HCEC 1CT (cell line): ENCODE measurements around the gene GPR101.

Experiments used
- DNase-seq: peaks from one replicate; pipeline ENCODE4 v3.0.0-alpha.2; 2017

The GPR101 gene, protein sequence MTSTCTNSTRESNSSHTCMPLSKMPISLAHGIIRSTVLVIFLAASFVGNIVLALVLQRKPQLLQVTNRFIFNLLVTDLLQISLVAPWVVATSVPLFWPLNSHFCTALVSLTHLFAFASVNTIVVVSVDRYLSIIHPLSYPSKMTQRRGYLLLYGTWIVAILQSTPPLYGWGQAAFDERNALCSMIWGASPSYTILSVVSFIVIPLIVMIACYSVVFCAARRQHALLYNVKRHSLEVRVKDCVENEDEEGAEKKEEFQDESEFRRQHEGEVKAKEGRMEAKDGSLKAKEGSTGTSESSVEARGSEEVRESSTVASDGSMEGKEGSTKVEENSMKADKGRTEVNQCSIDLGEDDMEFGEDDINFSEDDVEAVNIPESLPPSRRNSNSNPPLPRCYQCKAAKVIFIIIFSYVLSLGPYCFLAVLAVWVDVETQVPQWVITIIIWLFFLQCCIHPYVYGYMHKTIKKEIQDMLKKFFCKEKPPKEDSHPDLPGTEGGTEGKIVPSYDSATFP

DNA sequence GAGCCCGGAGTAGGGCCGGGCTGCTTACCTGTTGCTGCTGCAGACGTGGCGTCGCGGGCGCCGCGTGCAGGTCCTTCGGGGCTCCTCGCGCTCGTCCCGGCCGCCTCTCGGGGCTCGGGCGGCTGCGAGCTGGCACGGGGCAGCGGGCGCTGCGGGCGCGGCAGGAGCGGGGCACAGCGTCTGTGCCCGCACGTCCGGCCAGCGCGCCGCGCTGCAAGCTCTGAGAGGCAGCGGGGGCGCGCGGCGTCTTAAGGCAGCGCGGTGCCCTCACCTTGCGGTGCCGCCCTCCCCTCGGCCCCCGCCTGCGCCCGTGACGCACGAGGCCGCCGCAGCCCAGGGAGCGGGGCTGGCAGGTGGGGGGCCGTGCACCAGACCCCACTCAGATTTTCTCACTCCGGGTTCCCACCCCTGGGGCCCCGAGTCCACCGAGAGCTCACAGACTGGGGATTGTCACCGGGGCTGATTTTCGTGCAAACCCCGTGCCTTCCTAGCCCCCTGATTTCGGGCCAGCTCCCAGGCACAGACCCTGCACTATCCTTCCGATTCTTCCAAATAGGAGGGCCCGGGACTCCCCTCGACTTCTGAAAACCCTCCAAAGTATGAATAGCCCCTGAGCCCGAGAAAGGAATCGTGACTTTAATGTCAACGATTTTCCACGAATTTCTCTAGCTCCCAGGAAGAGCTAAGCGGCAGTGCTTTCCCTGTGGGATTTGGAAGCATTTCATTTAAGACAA lies at the start of gene GPR101:
GPR101 (minus strand) TSS at position 222 of the 734 bp plus-strand sequence. CDS start 2,321 bp downstream, outside the sequence.
- DNase-seq: no peak

DNA sequence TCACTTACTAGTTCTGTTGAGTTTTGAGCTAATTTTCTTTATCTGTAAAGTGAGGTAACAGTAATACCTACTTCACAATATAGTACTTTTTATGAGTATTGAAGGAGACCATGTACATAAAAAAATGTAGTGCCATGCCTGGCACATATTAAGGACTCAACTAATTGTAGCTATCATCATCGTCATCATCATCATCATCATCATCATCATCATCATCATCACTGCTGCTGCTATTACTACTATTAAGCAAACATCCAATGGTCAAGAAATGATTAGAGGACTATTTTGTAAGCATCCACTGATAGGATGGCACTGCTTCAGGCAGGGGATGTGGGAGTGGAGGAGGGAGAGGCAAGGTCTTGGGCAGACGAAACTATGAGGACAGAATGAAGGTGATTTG lies 47.4 kb upstream of the GPR101 start:
- no peak for DNase-seq

DNA sequence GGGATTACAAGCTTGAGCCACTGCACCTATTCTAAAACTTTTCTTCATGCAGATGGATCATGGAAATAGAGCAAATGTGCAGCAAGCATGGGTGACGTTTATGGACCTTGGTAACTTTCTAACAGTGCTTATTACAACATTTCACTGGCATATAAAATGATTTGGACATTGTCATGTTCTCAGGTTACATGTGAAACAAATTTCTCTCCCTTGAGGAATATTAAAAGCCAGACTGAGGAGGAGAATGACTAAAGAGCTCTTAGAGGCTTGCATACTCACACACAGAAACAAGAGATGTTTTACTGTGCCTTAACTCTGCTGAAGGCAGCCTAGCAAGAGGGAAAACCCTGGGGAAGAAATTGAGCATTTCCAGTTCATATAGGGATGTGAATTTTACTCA lies 38.6 kb upstream of the GPR101 start:
- no peak for DNase-seq

DNA sequence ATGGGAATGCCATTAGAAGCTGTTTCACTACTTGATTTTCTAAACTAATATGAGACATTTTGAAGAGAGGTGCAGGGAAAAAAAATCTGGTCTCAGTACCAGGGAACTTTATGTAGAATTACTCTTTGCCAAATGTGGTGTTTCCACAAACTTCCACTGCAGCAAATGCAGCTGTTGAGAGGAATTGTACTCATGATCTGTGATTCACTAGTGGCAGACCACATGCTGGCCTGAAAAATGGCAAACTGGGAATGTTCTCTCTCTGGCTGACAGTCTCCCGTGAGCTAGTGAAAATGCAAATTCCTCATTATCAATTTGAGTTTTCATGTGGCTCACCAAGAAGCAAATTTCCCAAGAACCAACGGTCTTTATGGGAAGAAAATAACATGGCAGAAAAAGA lies 37.8 kb upstream of the GPR101 start:
- no peak for DNase-seq

DNA sequence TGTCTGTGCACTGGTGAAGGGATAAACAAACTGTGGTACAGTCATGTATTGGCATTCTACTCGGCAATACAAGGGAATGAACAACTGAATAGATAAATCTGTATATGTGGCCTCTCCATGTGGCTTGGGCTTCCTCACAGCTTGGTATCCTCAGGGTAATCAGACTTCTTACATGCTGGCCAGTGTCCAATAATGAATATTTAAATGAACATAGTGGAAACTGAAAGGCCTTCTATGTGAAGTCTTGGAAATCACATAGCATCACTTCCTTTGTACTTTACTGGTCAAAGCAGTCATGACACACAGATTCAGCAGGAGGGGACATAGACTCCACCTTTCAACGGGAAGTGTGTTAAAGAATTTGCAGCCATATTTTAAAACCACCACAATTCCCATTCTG lies 33.4 kb upstream of the GPR101 start:
- DNase-seq: no peak

DNA sequence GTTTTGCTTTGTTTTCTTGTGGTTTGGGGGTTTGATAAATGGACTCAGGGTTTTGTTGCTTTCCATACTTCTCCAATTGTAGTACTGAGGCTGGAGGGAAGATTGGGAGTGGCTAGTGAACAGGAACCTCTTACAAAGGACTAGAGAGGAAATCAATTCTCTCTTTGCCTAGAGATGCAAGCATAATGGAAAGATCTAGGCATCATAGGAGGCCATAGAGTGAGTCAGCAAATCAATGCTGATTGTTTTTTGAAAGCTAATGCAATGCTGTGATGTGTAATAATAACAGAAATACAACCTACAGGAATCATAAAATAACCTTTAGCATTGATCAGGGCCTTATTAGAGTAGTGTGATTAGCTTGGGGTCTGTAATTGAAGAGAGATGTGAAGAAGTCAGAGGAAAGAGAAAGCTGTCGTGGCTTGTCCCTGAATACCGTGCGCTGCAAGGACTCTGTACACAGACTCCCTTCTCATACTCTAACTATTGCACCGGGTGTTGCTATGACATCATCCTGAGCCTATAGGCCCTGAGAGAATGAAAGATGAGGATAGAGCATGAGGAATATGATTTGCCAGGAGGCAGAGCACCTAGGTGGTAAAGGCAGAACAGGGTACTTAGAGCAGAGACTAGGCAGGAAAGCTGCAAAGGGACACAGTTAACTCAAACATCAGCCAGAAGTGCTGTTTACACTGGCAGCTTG lies 29.3 kb upstream of the GPR101 start:
- no peak for DNase-seq

DNA sequence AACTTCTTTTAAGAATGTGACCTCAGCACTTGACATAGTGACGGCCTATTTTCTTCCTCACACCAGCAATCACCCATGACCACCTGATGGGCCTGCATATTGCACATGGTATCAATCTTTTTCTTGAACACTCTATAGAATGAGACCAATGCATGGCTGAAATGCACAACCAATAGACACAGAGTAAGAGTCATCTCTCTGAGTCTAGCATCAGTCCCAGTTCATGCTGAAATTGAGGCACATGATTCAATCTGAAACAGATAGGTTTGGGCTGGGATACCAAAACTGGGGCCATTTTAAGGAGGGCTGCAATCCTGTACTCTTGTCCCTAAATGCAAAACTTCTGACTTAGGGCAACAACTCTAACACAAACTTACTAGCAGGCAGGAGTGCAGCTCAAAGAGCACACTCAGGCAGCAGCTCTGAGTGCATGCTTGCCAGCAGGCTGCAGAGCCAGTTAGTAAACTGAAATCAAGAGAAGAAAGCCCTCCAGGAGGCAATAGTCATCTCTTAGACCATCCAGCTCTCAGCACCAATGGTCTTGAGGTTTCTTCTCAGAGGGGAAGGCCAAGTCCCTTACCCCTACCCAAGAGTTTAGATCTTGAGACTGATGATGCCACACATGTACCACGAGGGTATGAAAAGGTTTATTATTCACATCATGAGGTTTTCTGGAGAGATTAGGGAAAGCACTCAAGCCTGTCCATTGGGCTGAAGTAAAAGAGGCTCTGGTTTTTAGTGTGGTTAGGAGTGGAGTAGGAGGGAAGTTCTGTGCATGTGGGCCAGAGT lies 24.7 kb upstream of the GPR101 start:
- no peak for DNase-seq

DNA sequence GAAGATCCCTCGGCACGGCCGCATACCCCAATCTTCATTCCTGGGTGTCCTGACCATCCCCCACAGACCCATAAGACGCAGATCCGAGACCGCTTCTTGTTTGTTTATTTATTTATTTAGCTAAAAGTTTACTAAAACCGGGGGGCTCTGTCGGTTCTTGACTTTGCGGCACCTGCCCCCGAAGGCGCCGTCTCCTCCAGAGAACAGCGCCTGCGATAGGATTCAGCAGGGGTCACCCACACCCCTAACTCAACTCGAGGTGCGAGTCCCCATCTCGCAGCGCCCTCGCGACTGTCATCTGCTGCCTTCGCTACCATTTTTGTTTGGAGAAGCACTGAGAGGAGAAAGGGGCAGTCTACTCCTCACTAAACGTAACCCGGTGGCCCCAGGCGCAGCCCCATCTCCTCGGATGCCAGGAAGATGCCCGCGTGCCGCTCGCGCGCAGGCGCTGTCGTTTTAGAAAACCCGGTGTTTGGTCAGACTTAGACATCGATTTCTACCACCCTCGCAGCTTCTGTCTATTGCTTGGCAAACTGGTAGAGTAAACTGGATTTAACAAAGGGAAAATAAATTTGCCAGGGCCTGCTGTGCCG lies 18.9 kb upstream of the GPR101 start:
- DNase-seq: no peak

DNA sequence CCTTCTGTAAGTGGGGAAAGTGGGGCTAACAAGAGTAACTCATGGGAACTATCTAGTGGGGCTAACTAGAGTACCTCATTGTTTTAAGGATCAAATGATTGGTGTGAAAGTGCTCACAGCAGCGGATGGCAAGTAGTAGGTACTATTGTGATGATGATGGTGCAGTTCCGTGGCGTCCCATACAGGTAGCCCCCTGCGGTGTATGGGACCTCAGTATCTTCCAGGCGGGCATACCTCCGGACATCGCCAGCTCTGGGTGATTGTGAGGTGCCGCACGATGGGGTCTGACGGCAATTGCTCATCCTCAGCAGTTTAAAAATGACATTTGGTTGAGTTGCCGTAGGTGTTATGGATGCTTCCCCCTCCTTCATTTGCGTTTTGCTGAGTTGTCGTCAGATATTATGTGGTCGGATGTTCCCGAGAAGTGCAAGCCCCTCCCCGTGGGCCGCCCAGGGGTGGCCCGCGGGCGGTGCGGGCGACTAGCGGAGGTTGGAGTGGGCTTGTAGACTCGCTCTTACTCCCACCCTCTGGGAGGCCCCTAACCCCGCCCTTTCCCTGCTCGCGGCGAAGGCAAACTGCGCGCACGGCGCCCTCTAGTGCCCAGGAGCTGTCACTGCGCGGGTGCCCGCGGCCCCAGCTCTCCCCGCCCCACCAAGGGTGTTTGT lies 18.3 kb upstream of the GPR101 start:
- DNase-seq: peak; percentile 5

DNA sequence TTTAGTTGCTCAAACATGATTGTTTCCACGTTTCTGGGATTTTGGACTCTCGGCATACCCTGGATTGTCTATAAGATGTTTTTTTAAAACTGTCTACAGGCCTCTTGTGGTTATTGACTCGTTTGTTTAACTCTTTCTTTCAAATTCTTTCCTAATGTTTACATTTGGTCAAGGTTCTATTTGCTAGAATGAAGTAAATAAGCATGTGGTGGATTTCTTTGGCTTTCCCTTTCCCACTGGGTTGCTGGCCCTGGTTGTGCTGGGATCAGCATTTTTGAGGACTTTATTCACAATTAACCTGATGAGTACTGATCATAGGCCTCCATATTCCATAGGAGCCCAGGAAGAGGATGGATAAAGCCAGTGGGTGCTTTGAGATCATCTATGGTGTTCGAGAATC lies 11.1 kb upstream of the GPR101 start:
- DNase-seq: no peak

DNA sequence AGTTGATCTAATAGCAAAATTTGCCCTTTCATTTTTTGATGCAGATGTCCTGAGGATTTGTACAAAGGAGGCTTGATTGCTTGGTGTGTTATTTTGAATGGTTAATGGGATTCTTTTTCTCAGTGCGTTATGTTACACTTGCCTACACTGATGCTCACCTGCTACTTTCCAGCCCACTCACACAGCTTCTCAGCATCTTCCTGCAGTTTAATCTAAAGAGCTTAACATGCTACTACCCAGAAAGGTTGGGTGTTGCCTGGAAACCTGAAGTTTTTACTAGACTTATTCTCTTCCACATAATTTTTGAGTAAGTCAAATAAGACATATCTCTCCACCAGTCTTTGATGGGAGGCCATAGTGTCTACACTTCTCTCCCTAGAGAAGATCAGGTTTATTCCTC lies 9.9 kb upstream of the GPR101 start:
- no peak for DNase-seq

DNA sequence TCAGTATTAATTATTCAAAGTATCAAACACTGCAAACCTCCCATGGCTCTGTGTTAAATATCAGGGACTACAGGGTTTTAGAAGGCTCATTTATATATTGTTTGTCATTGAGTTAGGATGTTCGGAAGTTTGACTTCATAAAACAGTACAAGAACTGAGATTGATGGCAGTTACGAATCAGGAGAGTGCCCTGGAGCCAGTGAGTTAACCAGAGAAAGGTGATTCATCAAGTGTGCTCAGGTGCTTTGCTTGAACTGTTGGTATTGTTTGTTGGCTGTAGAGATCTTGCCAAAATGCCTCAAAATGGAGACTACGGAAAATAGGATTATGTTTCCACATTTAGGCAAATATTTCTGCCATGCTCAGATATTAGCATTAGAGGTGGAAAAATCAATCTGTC lies 7.5 kb upstream of the GPR101 start:
- DNase-seq: no peak

DNA sequence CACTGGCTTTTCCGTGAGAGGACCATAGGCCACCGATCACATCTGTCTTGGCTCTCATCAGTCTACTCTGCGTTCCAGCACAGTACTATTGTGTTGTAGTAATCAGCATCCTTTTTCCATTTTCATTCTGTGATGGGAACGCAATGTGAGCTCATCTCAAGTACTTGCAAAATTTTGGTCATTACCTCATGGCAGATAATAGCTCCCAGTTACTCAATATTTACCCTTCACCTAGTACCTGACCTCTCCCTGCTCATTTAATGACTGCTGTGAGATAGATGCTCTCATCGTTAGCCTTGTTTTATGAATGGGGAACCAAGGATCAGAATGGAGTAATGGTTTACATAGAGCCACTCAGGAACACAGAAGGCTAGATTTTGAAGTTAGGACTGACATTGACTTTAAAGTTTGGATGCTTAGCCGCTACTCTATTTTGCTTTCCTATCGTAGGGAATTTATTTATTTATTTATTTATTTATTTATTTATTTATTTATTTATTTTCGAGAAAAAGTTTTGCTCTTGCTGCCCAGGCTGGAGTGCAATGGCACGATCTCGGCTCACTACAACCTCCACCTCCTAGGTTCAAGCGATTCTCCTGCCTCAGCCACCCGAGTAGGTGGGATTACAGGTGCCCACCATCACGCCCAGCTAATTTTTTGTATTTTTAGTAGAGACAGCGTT lies 6.5 kb upstream of the GPR101 start:
- no peak for DNase-seq

DNA sequence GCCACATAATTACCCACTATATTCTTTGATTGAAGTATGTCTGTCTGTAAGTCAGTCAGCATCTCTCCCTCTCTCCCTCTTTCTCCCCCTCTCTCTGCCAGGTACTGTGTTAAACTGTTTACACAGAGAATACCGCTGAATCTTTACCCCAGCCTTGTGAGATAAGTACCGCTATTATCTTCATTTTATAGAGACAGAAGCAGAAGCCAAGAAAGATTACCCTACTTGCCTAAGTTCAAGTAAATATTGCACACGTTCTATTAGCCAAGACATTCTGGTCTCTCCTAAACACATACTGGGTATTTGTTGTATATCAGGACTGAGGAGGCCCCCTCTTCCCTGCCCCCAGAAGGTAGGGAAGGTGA lies 695 bp upstream of the GPR101 start:
- DNase-seq: no peak

DNA sequence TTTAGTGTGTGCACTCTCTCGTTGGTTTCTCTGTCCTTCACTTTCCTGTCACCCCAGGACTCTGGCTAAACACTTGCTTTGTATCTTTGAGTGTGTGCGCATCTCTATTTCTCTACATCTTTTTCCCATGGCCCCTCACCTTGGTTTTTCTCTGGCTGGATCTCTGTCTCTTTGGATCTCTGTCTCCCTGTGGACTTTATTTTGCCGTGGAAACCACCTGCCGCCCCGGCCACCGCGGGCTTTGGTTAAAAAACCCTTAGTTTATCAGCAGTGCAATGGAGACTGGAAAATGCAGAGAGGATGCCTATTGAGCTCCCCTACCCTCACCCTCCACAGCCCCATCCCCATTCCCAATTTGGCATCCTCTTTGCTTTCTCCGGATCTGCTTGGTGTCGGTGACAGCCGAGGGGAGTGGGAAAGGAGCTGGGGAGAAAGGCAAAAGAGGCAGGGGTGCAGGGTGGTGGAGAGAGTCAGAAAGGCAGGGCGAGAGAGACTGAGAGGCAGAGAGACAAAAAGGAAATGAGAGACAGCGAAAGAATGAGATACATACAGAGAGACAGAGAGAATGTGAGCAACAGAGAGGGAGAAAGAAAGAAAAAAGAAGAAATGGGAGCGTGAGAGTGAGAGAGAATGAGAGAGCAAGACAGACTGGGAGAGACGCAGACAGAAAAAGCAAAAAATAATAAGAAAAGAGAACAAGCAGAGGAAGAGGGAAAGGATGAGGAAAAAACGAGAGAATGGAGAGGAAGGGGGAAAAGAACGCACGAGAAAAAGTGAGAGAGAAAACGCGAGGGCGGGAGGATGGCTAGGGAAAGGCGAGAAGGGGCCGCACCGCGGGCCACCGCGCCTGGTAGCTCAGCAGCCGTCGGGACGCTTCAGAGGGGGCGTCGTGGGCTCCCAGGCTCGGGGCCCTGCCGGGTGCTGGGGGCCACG lies 688 bp downstream of the GPR101 start:
- DNase-seq: no peak

DNA sequence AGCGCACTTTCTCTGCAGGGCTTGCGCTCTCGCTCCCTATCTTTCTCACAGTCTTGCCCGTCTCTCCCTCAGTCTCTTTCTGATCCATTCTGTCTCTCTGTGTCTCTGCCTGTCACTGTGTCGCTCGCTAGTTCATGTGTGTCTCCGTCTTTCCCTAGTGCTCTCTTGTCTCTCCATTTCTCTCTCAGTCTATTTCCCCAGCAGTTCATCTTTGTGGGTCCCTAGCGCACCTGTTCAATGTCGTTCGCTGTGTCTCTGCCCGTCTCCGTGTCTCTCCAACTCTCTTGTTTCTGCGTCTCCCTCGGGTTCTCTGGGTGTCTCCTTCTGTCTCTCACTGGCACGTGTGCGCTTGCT lies 1.5 kb downstream of the GPR101 start:
- DNase-seq: no peak

DNA sequence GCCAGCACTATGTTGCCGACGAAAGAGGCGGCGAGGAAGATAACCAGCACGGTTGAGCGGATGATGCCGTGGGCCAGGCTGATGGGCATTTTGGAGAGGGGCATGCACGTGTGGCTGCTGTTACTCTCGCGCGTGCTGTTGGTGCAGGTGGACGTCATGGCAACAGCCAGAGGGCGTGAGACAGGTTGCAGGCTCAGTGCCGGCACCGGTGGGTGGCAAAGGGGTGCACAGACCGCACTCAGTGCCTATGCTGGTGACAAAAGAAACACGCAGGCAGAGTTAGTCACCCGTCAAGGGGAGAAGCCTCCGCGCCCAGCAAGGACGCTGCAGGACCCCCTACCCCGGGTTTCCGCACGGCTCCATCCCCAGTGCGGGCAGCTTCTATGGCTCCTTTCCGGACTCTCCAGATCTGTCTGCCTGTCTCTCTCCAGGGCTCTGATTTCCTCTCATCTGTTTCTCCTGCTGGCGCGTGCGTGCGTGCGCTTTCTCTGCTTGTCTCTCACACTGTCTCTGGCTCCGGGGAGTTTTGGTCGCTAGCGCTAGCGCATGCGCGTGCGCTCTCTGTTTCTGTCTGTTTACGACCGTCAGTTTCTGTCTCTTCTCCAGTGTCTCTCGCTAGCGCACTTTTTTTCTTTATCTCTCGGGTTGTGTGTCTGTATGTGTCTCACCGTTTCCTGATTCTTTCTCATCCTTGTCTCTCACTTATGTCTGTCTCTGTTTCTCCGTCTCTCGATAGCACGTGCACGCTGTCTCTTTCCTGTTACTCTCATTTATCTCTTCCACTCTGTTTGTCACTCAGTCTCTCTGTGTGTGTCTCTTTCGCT lies 2.1 kb downstream of the GPR101 start:
- peak; percentile 23 for DNase-seq

DNA sequence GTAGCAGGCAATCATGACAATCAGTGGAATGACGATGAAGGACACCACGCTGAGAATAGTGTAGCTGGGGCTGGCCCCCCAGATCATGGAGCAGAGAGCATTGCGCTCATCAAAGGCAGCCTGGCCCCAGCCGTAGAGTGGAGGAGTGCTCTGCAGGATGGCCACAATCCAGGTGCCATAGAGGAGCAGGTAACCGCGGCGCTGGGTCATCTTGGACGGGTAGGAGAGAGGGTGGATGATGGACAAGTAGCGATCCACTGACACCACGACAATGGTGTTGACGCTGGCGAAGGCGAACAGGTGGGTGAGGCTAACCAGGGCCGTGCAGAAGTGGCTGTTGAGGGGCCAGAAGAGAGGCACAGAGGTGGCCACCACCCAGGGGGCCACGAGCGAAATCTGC lies 2.8 kb downstream of the GPR101 start:
- no peak for DNase-seq

DNA sequence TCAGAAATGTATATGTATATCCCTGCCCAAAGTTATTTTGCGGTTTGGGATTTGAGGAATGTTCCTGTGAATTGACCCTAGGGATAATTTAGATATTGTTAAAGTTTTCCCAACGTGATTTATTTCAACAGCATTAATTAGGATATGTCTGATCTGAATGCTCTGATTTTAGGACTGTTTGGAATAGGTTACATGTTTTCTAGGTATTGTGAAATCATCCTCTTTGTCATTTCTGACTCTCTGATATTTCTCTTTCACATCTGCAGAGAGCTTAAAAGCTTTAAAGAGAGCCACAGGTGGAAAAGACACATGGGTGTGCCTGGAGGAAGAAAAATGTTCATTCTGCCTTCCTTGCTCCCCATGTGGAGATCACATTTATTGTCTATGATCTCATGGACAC lies 5.1 kb downstream of the GPR101 start:
- no peak for DNase-seq
